K562 (cell line): ENCODE data around the gene PIGC. TPM values are rescaled to one million over a fixed set of nuclear protein-coding genes. Genes with fewer than 3 reads are reported as not detected.

Source experiments
- CTCF ChIP-seq, 3 experiments: IDR thresholded peaks in 2 of 3; conservative IDR thresholded peaks in 1 of 3; 2 replicates each; pipeline ENCODE4 v1.5.1; 2011 to 2012; ENCODE audit warnings: low read length in 3 of 3, mild to moderate bottlenecking in 3 of 3, control low read depth in 2 of 3, improper control_type of control experiment in 1 of 3, inconsistent platforms in 1 of 3, low read depth in 1 of 3, mixed read lengths in 1 of 3, moderate library complexity in 1 of 3; ENCODE audit not compliant: insufficient read depth in 2 of 3
- CXXC5 ChIP-seq: fragments of 250-450 bp; sonication (Bioruptor Pico); IDR thresholded peaks from 2 replicates; pipeline ENCODE4 v1.8.0; 2022; ENCODE audit warnings: inconsistent platforms, mild to moderate bottlenecking, moderate library complexity
- HDAC3 ChIP-seq: fragments of 450-650 bp; IDR thresholded peaks from 2 replicates; pipeline ENCODE4 v1.6.1; 2018; ENCODE audit warnings: borderline replicate concordance, mild to moderate bottlenecking, moderate library complexity; ENCODE audit not compliant: partially characterized antibody
- HNRNPL ChIP-seq: fragments of 200-400 bp; formaldehyde crosslinking; IDR thresholded peaks from 2 replicates; pipeline ENCODE4 v1.6.1; 2017; ENCODE audit warnings: low read depth, mild to moderate bottlenecking, low read length
- MECOM ChIP-seq: fragments of 250-450 bp; sonication (Bioruptor Pico); IDR thresholded peaks from 2 replicates; pipeline ENCODE4 v1.8.0; 2022; ENCODE audit warnings: inconsistent platforms
- MGA ChIP-seq: fragments of 450-650 bp; IDR thresholded peaks from 2 replicates; pipeline ENCODE4 v1.6.1; 2016; ENCODE audit warnings: mild to moderate bottlenecking, moderate library complexity
- PHB2 ChIP-seq: fragments of 450-650 bp; IDR thresholded peaks from 2 replicates; pipeline ENCODE4 v1.6.1; 2017; ENCODE audit warnings: low read depth
- PREB ChIP-seq: sonication (generic); formaldehyde crosslinking; IDR thresholded peaks from 2 replicates; pipeline ENCODE4 v1.8.1; 2023; ENCODE audit warnings: mild to moderate bottlenecking, missing genetic modification reagents
- TBL1XR1 ChIP-seq, 2 experiments: IDR thresholded peaks; 2 replicates each; pipeline ENCODE4 v1.6.1; 2012; ENCODE audit warnings: improper control_type of control experiment in 2 of 2, low read length in 2 of 2, mild to moderate bottlenecking in 1 of 2
- TCF3 ChIP-seq: sonication (generic); formaldehyde crosslinking; IDR thresholded peaks from 2 replicates; pipeline ENCODE4 v1.4.0; 2020; ENCODE audit warnings: mild to moderate bottlenecking, missing genetic modification reagents
- ZKSCAN8 ChIP-seq: fragments of 200-800 bp; sonication (Bioruptor generic); IDR thresholded peaks from 2 replicates; pipeline ENCODE4 v1.6.1; 2016; ENCODE audit warnings: missing genetic modification characterization, missing compliant biosample characterization
- ZNF3 ChIP-seq: fragments of 250-450 bp; sonication (Bioruptor Pico); IDR thresholded peaks from 2 replicates; pipeline ENCODE4 v1.5.0; 2021; ENCODE audit warnings: mild to moderate bottlenecking, moderate library complexity
- ZNF41 ChIP-seq: fragments of 250-450 bp; sonication (Bioruptor Pico); conservative IDR thresholded peaks from 2 replicates; pipeline ENCODE4 v1.4.0; 2020; ENCODE audit warnings: mild to moderate bottlenecking
- ZNF583 ChIP-seq: fragments of 250-450 bp; sonication (Bioruptor Pico); IDR thresholded peaks from 2 replicates; pipeline ENCODE4 v1.4.0; 2020
- ZNF76 ChIP-seq: fragments of 250-450 bp; sonication (Bioruptor Pico); IDR thresholded peaks from 2 replicates; pipeline ENCODE4 v1.4.0; 2020; ENCODE audit warnings: mild to moderate bottlenecking, moderate library complexity, borderline replicate concordance
- polyA plus RNA-seq, 8 experiments: library from polyadenylated mRNA; depleted of rRNA in 4 of 8; stranded (reverse) in 5 of 8; unstranded in 3 of 8; fragments of >200 nt; fragmentation: Nextera tagmentation in 2 of 8; fragmentation: Illumina TruSeq in 1 of 8; extraction: Ambion mirVana in 2 of 8; extraction: Trizol in 1 of 8; gene quantifications; 2 replicates each; pipeline versions ENCODE4 v1.2.1 to v1.2.3, GENCODE V29; 2011 to 2014; ENCODE audit warnings: inconsistent platforms in 1 of 8, missing spikeins in 1 of 8
- total RNA-seq, 7 experiments: library from RNA; depleted of rRNA in 6 of 7; stranded (reverse); fragments of >200 nt in 6 of 7; fragmentation: Illumina TruSeq in 2 of 7; extraction: Trizol in 2 of 7; gene quantifications; 2 replicates each; pipeline versions ENCODE4 v1.2.1 to v1.2.3, GENCODE V29; 2011 to 2021; ENCODE audit warnings: low replicate concordance in 1 of 7

The PIGC gene
- total and polyA plus RNA-seq, 9 of the 15 experiments (the other 6 are each of a cell fraction or from before 2014, with no cell fraction given), result 30.5 to 97.9 (median 54.7) TPM

DNA sequence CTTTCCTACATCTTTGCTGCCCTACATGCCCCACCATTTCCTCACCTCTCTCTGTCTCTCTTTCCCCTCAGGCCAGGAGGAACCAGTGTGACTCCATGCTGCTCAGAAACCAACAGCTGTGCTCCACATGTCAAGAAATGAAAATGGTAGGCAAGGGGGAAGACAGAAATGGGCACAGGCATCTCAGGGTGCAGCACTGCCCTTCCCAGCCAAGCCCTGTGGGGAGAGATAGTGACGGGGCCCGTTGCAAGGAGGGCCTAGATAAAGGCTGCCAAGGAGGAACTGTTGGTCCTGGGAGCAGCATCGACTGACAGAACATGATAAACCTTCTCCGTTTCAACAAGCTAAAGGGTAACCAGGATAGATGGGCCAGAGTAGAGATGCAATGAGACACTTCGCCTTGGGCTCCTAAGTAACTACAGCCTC is 12.5 kb upstream of the PIGC start (continued):
- TF ChIP-seq MGA (no peak; the same call in 1 of the 2 replicates), ZKSCAN8 (peak; percentile 85; the same call in 1 of the 2 replicates), HNRNPL (0 out of 2 replicates have a peak, but pooled peaks have one; percentile 25), CXXC5 (CRISPR knock-in tag) (peak; percentile 79), ZNF41 (CRISPR knock-in tag) (peak; percentile 50), ZNF76 (CRISPR knock-in tag) (0 out of 2 replicates have a peak, but pooled peaks have one; percentile 65), MECOM (CRISPR knock-in tag) (peak; percentile 91), PHB2 (peak; percentile 76; the same call in 1 of the 2 replicates), ZNF3 (CRISPR knock-in tag) (0 out of 2 replicates have a peak, but pooled peaks have one; percentile 24), HDAC3 (peak; percentile 49), CTCF (IDR thresholded peaks at IDR 0.05 in 2 of 3, conservative IDR thresholded peaks at IDR 0.05 in 1 of 3; ENCODE audit: insufficient read depth in 2 of 3, low read depth in 1 of 3, low read length in 3 of 3) (no peak), TBL1XR1 (IDR thresholded peaks at IDR 0.05; ENCODE audit: low read length in 2 of 2) (peak; percentile 35 to 64; a peak in 2 of 4 replicates), PREB (CRISPR knock-in tag) (no peak), TCF3 (CRISPR knock-in tag) (peak; percentile 99), ZNF583 (CRISPR knock-in tag) (peak; percentile 90)
